ENCODE results near the gene KLHL2.

DNA sequence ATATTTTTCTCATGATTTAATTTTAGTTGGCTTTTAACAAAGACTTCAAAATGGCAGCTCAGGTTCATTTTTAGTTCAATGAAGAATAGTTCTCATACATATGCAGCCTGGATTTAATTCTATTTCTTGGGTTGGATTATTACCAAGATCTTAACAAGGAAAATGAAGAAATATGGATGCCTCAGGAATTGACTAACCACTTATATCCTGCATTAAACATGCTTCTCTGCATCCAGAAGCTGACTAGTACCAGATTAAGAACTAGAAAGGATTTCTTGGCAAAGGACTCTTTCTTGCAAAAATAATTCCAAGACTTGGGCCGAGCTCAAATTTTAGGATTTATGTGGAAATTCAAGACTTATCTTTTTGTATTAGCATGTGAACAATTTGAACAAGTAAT is 5.6 kb upstream of the KLHL2 start:
- no peak for TF ChIP-seq YY1 (IDR thresholded peaks at IDR 0.05; ENCODE audit: insufficient read depth, insufficient read length)
- TF ChIP-seq ZNF274 (IDR thresholded peaks at IDR 0.05; ENCODE audit: low read depth, low read length), result no peak
- TF ChIP-seq SUZ12 (IDR thresholded peaks at IDR 0.05; ENCODE audit: extremely low read depth, insufficient read depth, insufficient read length), result no peak

Measured in NT2/D1 (cell line).